Measurements from ENCODE around the gene FRS3.
"Not testable (repeated sequence)": the region's sequence is repeated elsewhere in the genome, so short reads cannot be mapped to it uniquely, and the experiment has no call there.

Gene FRS3

GRCh38 chr6:41768545-41769308, 11.0 kb downstream of the FRS3 start:
- no peak overlapping the region for H3K4me3 ChIP-seq (ENCODE audit: insufficient read depth in 1 of 2, low read depth in 1 of 2, low read length in 2 of 2)
- H3K9me3 ChIP-seq (ENCODE audit: control insufficient read depth, low read length) = no peaks in the 10 kb centered on the region
- no peak overlapping the region for H2BK5ac ChIP-seq (ENCODE audit: low read depth, low read length, poor library complexity, severe bottlenecking)
- no peak for DNase-seq
- peak overlapping the region in 1 of 2 experiments; percentile 61 for H2BK12ac ChIP-seq (ENCODE audit: low read length in 2 of 2)
- no peak overlapping the region for H2BK120ac ChIP-seq (ENCODE audit: low read depth, low read length)
- no peak overlapping the region for H4K91ac ChIP-seq (ENCODE audit: low read length)
- 78% methylated on average over 9 of the region's 10 CpGs for WGBS
- H4K8ac ChIP-seq (ENCODE audit: low read length) = no peak overlapping the region
- no peak overlapping the region for H3K4me2 ChIP-seq (ENCODE audit: low read length, poor library complexity, severe bottlenecking)
- H3K23ac ChIP-seq (ENCODE audit: low read length in 2 of 2) = no peak overlapping the region
- no peak overlapping the region for H3K14ac ChIP-seq (ENCODE audit: low read length in 2 of 2)
- peaks cover 16% of the 10 kb centered on the region for H3K4me1 ChIP-seq (ENCODE audit: control insufficient read depth, insufficient read depth, low read depth, low read length)
- no peak overlapping the region for H3K27ac ChIP-seq (ENCODE audit: low read length, poor library complexity, severe bottlenecking)
- peaks cover 27 to 35% of the 10 kb centered on the region in 2 experiments for H3K36me3 ChIP-seq (ENCODE audit: control insufficient read depth in 1 of 2, insufficient read depth in 2 of 2, low read depth in 1 of 2, low read length in 2 of 2)
- no peak overlapping the region for H2AFZ ChIP-seq (ENCODE audit: low read depth, low read length)
- peak overlapping the region in 1 of 2 experiments; percentile 21 for H3K18ac ChIP-seq (ENCODE audit: low read depth in 1 of 2, low read length in 2 of 2)
- H3K27me3 ChIP-seq (ENCODE audit: control insufficient read depth in 1 of 2, insufficient read depth in 1 of 2, low read length in 2 of 2) = no peaks in the 10 kb centered on the region
- H3K9ac ChIP-seq (ENCODE audit: low read length) = no peak overlapping the region
- no peak overlapping the region for H3K4ac ChIP-seq (ENCODE audit: low read depth in 1 of 2, low read length in 2 of 2)
- H2BK15ac ChIP-seq (ENCODE audit: low read depth, poor library complexity, severe bottlenecking) = no peak overlapping the region
- H3K79me1 ChIP-seq (replicated peaks; ENCODE audit: low read length, poor library complexity, severe bottlenecking) = no peaks in the 10 kb centered on the region
- no peak overlapping the region for H2AK5ac ChIP-seq (ENCODE audit: low read length, severe bottlenecking)

DNA sequence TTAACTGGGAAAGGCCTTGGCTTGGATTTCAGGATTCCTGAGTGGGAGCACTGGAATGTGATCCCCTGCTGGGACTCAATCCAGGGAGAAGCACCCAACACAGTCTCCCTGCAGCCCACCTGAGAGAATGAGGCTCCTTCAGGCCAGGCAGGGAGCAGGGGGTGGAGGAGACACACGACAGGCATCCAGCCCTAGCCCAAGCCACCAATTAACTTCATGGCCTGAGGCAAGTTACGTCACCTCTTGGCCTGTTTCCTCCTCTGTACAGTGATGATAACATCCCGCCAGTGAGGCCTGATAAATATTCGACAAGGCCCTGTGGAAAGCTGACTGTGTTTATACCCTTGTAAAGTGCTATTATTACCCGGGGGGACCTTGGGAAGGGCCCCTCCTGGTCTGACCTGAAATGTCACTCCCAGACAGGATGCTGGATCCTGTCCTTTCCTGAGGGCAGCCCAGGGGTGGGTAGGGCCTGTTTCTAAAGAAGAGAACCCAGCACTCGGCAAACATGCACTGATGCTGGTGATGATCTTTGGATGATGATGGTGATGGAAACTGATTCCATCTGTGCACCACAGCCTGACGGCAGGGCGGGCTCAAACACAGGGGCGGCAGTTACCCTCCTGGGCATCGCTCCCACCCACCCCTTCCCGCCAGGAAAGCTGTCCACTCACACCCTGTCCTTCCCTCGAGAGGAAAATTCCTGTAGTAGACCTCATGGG, 12.4 kb downstream of the FRS3 start:
- no peak overlapping the region for H2BK120ac ChIP-seq (ENCODE audit: low read depth, low read length)
- no peaks in the 10 kb centered on the region for H3K9me3 ChIP-seq (ENCODE audit: control insufficient read depth, low read length)
- H4K8ac ChIP-seq (ENCODE audit: low read length) = no peak overlapping the region
- peaks cover 16% of the 10 kb centered on the region for H3K4me1 ChIP-seq (ENCODE audit: control insufficient read depth, insufficient read depth, low read depth, low read length)
- H4K91ac ChIP-seq (ENCODE audit: low read length) = no peak overlapping the region
- H3K27me3 ChIP-seq (ENCODE audit: control insufficient read depth in 1 of 2, insufficient read depth in 1 of 2, low read length in 2 of 2) = no peaks in the 10 kb centered on the region
- no peak overlapping the region for H2AK5ac ChIP-seq (ENCODE audit: low read length, severe bottlenecking)
- no peak overlapping the region for H2BK5ac ChIP-seq (ENCODE audit: low read depth, low read length, poor library complexity, severe bottlenecking)
- H3K36me3 ChIP-seq (ENCODE audit: control insufficient read depth in 1 of 2, insufficient read depth in 2 of 2, low read depth in 1 of 2, low read length in 2 of 2) = peaks cover 20 to 25% of the 10 kb centered on the region in 2 experiments
- H2BK15ac ChIP-seq (ENCODE audit: low read depth, poor library complexity, severe bottlenecking) = no peak overlapping the region
- no peak overlapping the region for H3K4me3 ChIP-seq (ENCODE audit: insufficient read depth in 1 of 2, low read depth in 1 of 2, low read length in 2 of 2)
- no peak overlapping the region for H3K14ac ChIP-seq (ENCODE audit: low read length in 2 of 2)
- no peaks in the 10 kb centered on the region for H3K79me1 ChIP-seq (replicated peaks; ENCODE audit: low read length, poor library complexity, severe bottlenecking)
- peak overlapping the region; percentile 81 for H2AFZ ChIP-seq (ENCODE audit: low read depth, low read length)
- WGBS = 60% methylated on average over 9 of the region's 12 CpGs
- no peak overlapping the region for H3K4me2 ChIP-seq (ENCODE audit: low read length, poor library complexity, severe bottlenecking)
- DNase-seq = peak; percentile 78
- no peak overlapping the region for H3K23ac ChIP-seq (ENCODE audit: low read length in 2 of 2)
- H3K9ac ChIP-seq (ENCODE audit: low read length) = peak overlapping the region; percentile 81
- H2BK12ac ChIP-seq (ENCODE audit: low read length in 2 of 2) = no peak overlapping the region
- peak overlapping the region in 1 of 2 experiments; percentile 21 for H3K4ac ChIP-seq (ENCODE audit: low read depth in 1 of 2, low read length in 2 of 2)
- H3K27ac ChIP-seq (ENCODE audit: low read length, poor library complexity, severe bottlenecking) = no peak overlapping the region
- peak overlapping the region in 1 of 2 experiments; percentile 28 for H3K18ac ChIP-seq (ENCODE audit: low read depth in 1 of 2, low read length in 2 of 2)

DNA sequence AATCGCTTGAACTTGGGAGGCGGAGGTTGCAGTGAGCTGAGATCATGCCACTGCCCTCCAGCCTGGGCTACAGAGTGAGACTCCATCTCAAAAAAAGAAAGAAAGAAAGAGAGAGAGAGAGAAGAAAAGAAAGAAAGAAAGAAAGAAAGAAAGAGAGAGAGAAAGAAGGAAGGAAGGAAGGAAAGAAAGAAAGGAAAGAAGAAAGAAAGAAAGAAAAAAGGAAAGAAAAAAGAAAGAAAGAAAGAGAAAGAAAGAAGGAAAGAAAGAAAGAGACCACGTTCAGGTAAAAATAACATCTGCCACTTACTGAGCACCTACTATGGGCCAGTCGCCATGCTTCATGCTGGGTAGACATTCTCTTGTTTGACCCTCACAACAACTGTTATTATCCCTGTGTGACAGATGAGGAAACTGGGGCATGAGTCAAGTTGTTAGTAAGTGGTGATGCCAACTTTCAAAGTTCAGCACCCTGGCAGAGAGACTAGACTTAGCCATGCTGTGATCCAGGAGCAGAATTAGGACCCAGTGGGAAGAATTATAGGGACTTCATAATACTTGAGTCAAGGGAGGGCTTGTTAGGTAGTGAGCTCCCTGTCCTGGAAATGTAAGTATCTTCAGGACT, 13.5 kb downstream of the FRS3 start:
- not testable (repeated sequence) for H4K91ac ChIP-seq (ENCODE audit: low read length); H3K9me3 ChIP-seq (ENCODE audit: control insufficient read depth, low read length); H3K9ac ChIP-seq (ENCODE audit: low read length); H3K79me1 ChIP-seq (replicated peaks; ENCODE audit: low read length, poor library complexity, severe bottlenecking); H3K4ac ChIP-seq (ENCODE audit: low read depth in 1 of 2, low read length in 2 of 2); H3K4me3 ChIP-seq (ENCODE audit: insufficient read depth in 1 of 2, low read depth in 1 of 2, low read length in 2 of 2); H3K18ac ChIP-seq (ENCODE audit: low read depth in 1 of 2, low read length in 2 of 2); H2BK15ac ChIP-seq (ENCODE audit: low read depth, poor library complexity, severe bottlenecking); H2BK5ac ChIP-seq (ENCODE audit: low read depth, low read length, poor library complexity, severe bottlenecking); H4K8ac ChIP-seq (ENCODE audit: low read length); H3K23ac ChIP-seq (ENCODE audit: low read length in 2 of 2); H3K27ac ChIP-seq (ENCODE audit: low read length, poor library complexity, severe bottlenecking); H3K4me2 ChIP-seq (ENCODE audit: low read length, poor library complexity, severe bottlenecking); DNase-seq; H2AK5ac ChIP-seq (ENCODE audit: low read length, severe bottlenecking); H2BK120ac ChIP-seq (ENCODE audit: low read depth, low read length); H3K14ac ChIP-seq (ENCODE audit: low read length in 2 of 2); H2AFZ ChIP-seq (ENCODE audit: low read depth, low read length); H2BK12ac ChIP-seq (ENCODE audit: low read length in 2 of 2); H3K27me3 ChIP-seq (ENCODE audit: control insufficient read depth in 1 of 2, insufficient read depth in 1 of 2, low read length in 2 of 2)
- Histone ChIP-seq H3K4me1 (ENCODE audit: control insufficient read depth, insufficient read depth, low read depth, low read length) (peaks cover 16% of the 10 kb centered on the region), H3K36me3 (ENCODE audit: control insufficient read depth in 1 of 2, insufficient read depth in 2 of 2, low read depth in 1 of 2, low read length in 2 of 2) (peaks cover 9 to 14% of the 10 kb centered on the region in 2 experiments)
- 100% methylated on average over 4 of the region's 4 CpGs for WGBS

GRCh38 chr6:41763470-41763869, 16.2 kb downstream of the FRS3 start:
- Histone ChIP-seq H2AFZ (ENCODE audit: low read depth, low read length) (no peak overlapping the region), H2BK12ac (ENCODE audit: low read length in 2 of 2) (no peak overlapping the region), H3K14ac (ENCODE audit: low read length in 2 of 2) (no peak overlapping the region), H3K9me3 (ENCODE audit: control insufficient read depth, low read length) (no peaks in the 10 kb centered on the region), H3K4ac (ENCODE audit: low read depth in 1 of 2, low read length in 2 of 2) (no peak overlapping the region), H3K9ac (ENCODE audit: low read length) (no peak overlapping the region), H3K4me2 (ENCODE audit: low read length, poor library complexity, severe bottlenecking) (no peak overlapping the region), H2BK15ac (ENCODE audit: low read depth, poor library complexity, severe bottlenecking) (no peak overlapping the region), H3K27ac (ENCODE audit: low read length, poor library complexity, severe bottlenecking) (no peak overlapping the region), H2BK120ac (ENCODE audit: low read depth, low read length) (no peak overlapping the region), H4K91ac (ENCODE audit: low read length) (no peak overlapping the region), H3K4me3 (ENCODE audit: insufficient read depth in 1 of 2, low read depth in 1 of 2, low read length in 2 of 2) (no peak overlapping the region), H3K36me3 (ENCODE audit: control insufficient read depth in 1 of 2, insufficient read depth in 2 of 2, low read depth in 1 of 2, low read length in 2 of 2) (no peaks in the 10 kb centered on the region), H3K27me3 (ENCODE audit: control insufficient read depth in 1 of 2, insufficient read depth in 1 of 2, low read length in 2 of 2) (peaks cover 0 to 8% of the 10 kb centered on the region in 2 experiments), H3K23ac (ENCODE audit: low read length in 2 of 2) (no peak overlapping the region), H2AK5ac (ENCODE audit: low read length, severe bottlenecking) (no peak overlapping the region), H4K8ac (ENCODE audit: low read length) (no peak overlapping the region), H3K79me1 (replicated peaks; ENCODE audit: low read length, poor library complexity, severe bottlenecking) (no peaks in the 10 kb centered on the region), H2BK5ac (ENCODE audit: low read depth, low read length, poor library complexity, severe bottlenecking) (no peak overlapping the region), H3K4me1 (ENCODE audit: control insufficient read depth, insufficient read depth, low read depth, low read length) (peaks cover 11% of the 10 kb centered on the region), H3K18ac (ENCODE audit: low read depth in 1 of 2, low read length in 2 of 2) (no peak overlapping the region)
- WGBS = 38% methylated on average over 2 of the region's 2 CpGs
- DNase-seq = no peak
